MCF 10A (cell line): ENCODE measurements around the gene RAMACL. TPM values are rescaled to one million over a fixed set of nuclear protein-coding genes. Genes with fewer than 3 reads are reported as not detected.
"Not testable (repeated sequence)": the region's sequence is repeated elsewhere in the genome, so short reads cannot be mapped to it uniquely, and the experiment has no call there.

Experiments
- Bru-seq: library from RNA; stranded (reverse); fragments of 400-500 nt; gene quantifications from one replicate; lab custom pipeline; 2021; lab: Mats Ljungman, UMichigan
- BruChase-seq, 2 experiments: library from RNA; stranded (reverse); fragments of 400-500 nt; gene quantifications; one replicate each; lab custom pipeline; 2021; lab: Mats Ljungman, UMichigan
- BruUV-seq: library from RNA; stranded (reverse); fragments of 400-500 nt; replicated peaks from 2 replicates; lab custom pipeline; 2021; lab: Mats Ljungman, UMichigan
- CTCF ChIA-PET: fragments of 300-600 bp; sonication (Branson Sonifier 250); formaldehyde crosslinking; extraction: SDS; loops from one replicate; lab custom pipeline; 2021; ENCODE audit warnings: antibody characterized with exemption, inconsistent platforms; lab: Yijun Ruan, JAX
- POLR2A ChIA-PET: fragments of 300-600, 350-650 bp; sonication (Branson Sonifier 250); formaldehyde crosslinking; extraction: SDS; loops from one replicate; lab custom pipeline; 2020; ENCODE audit warnings: antibody characterized with exemption, inconsistent platforms; lab: Yijun Ruan, JAX
- DNase-seq: peaks from one replicate; pipeline ENCODE4 v3.0.0-alpha.2; 2018; ENCODE audit not compliant: unreplicated experiment
- H3K27ac Mint-ChIP-seq: one replicate; pipeline ENCODE4 v1.8.0; 2022; ENCODE audit warnings: mild to moderate bottlenecking, low read depth, mixed read lengths; ENCODE audit not compliant: unreplicated experiment
- H3K27me3 Mint-ChIP-seq: one replicate; pipeline ENCODE4 v1.8.0; 2022; ENCODE audit warnings: mixed read lengths; ENCODE audit not compliant: insufficient read depth, unreplicated experiment
- H3K36me3 Mint-ChIP-seq: one replicate; pipeline ENCODE4 v1.8.0; 2022; ENCODE audit warnings: mild to moderate bottlenecking, moderate library complexity, mixed read lengths; ENCODE audit not compliant: insufficient read depth, unreplicated experiment
- H3K4me1 Mint-ChIP-seq: one replicate; pipeline ENCODE4 v1.8.0; 2022; ENCODE audit warnings: mixed read lengths; ENCODE audit not compliant: insufficient read depth, unreplicated experiment
- H3K4me3 Mint-ChIP-seq: one replicate; pipeline ENCODE4 v1.8.0; 2022; ENCODE audit warnings: mild to moderate bottlenecking, moderate library complexity, mixed read lengths; ENCODE audit not compliant: unreplicated experiment
- H3K9me3 Mint-ChIP-seq: one replicate; pipeline ENCODE4 v1.8.0; 2022; ENCODE audit warnings: mixed read lengths; ENCODE audit not compliant: unreplicated experiment
- CTCF ChIP-seq: fragments of 200-600 bp; IDR thresholded peaks from one replicate; pipeline ENCODE4 v1.8.0; 2022; ENCODE audit warnings: antibody characterized with exemption, mild to moderate bottlenecking; ENCODE audit not compliant: unreplicated experiment
- intact Hi-C: fragments of 100-400 bp; cut with micrococcal nuclease; formaldehyde crosslinking; loops from 2 replicates; pipeline ENCODE4 v1.14.1; 2022
- long read RNA-seq: library from polyadenylated mRNA; stranded (forward); transcript quantifications from one replicate; pipeline ENCODE4 v2.0.0, GENCODE V29; 2022
- total RNA-seq: library from RNA; stranded (reverse); gene quantifications from 2 replicates; pipeline ENCODE4 v1.2.3, GENCODE V29; 2022

RAMACL gene
- 5.3 and 5.8 TPM in 2 replicates for total RNA-seq
- percentile 94 among the genes with signal in this experiment for Bru-seq, nascent RNA
- percentile 78 among the genes with signal in this experiment for BruChase-seq, experiment 1, labeled RNA remaining after a 6-hour chase
- BruChase-seq, experiment 2, labeled RNA remaining after a 2-hour chase: percentile 82 among the genes with signal in this experiment
- long read RNA-seq, partial matches to known transcripts: 0 of 4 reads
- long read RNA-seq, other reads (novel, unspliced or antisense): 0 of 4 reads

GRCh38 chr6:166586424-166587156 is at the start of gene RAMACL:
RAMACL (minus strand) TSS chr6:166586678; CDS start chr6:166586477, 201 bp downstream.
- Mint-ChIP-seq H3K27me3 (no peaks in the 10 kb centered on the region), H3K27ac (no peak within 1 kb of the TSS), H3K36me3 (peaks cover 37% of the 10 kb centered on the region), H3K4me3 (no peak within 1 kb of the TSS), H3K9me3 (no peaks in the 10 kb centered on the region), H3K4me1 (peaks cover 27% of the 10 kb centered on the region)
- intact Hi-C loops: no loop called here
- peak; percentile 41 for DNase-seq
- POLR2A ChIA-PET: interaction anchor here (0.9 to 1.0 kb wide), 2 partner anchors 12 to 14 kb away, joined by 3 to 4 read pairs; no protein-coding TSS in a partner anchor
- CTCF ChIA-PET: interaction anchor here (0.6 kb wide), 1 partner anchor 14 kb away, joined by 3 read pairs; no protein-coding TSS in a partner anchor
- BruUV-seq: no TSS peak
- no peak for TF ChIP-seq CTCF

GRCh38 chr6:166635013-166635970 is 48.8 kb upstream of the RAMACL start:
- BruUV-seq: no TSS peak
- no peaks in the 10 kb centered on the region for H3K36me3 Mint-ChIP-seq
- H3K27me3 Mint-ChIP-seq: peaks cover 9% of the 10 kb centered on the region
- DNase-seq: no peak
- H3K4me1 Mint-ChIP-seq: peaks cover 16% of the 10 kb centered on the region
- H3K4me3 Mint-ChIP-seq: no peak overlapping the region
- no peak for TF ChIP-seq CTCF
- CTCF ChIA-PET: no interaction called here
- POLR2A ChIA-PET: no interaction called here
- intact Hi-C loops: no loop called here
- no peak overlapping the region for H3K27ac Mint-ChIP-seq
- H3K9me3 Mint-ChIP-seq: no peaks in the 10 kb centered on the region

GRCh38 chr6:166634581-166634980 is 48.1 kb upstream of the RAMACL start:
- peaks cover 13% of the 10 kb centered on the region for H3K4me1 Mint-ChIP-seq
- H3K4me3 Mint-ChIP-seq, intact Hi-C loops, H3K27ac Mint-ChIP-seq, H3K9me3 Mint-ChIP-seq, POLR2A ChIA-PET, BruUV-seq, H3K36me3 Mint-ChIP-seq, DNase-seq, H3K27me3 Mint-ChIP-seq, CTCF ChIA-PET: not testable (repeated sequence)

GRCh38 chr6:166633732-166634535 is 47.5 kb upstream of the RAMACL start:
- Mint-ChIP-seq H3K9me3 (no peaks in the 10 kb centered on the region), H3K27ac (no peak overlapping the region), H3K36me3 (no peaks in the 10 kb centered on the region), H3K4me1 (peaks cover 13% of the 10 kb centered on the region), H3K4me3 (no peak overlapping the region), H3K27me3 (peaks cover 9% of the 10 kb centered on the region)
- DNase-seq: peak; percentile 45
- no TSS peak for BruUV-seq
- no peak for TF ChIP-seq CTCF
- POLR2A ChIA-PET: interaction anchor here (0.7 kb wide), 1 partner anchor 267 kb away, joined by 3 read pairs; no protein-coding TSS in a partner anchor
- CTCF ChIA-PET: no interaction called here
- intact Hi-C loops: no loop called here
